IMR-90 (cell line): ENCODE results near the gene SLC29A3.

ENCODE experiments used
- CEBPB ChIP-seq: IDR thresholded peaks from 2 replicates; pipeline ENCODE4 v1.6.1; 2012; ENCODE audit warnings: low read depth, low read length, improper control_type of control experiment
- MAFK ChIP-seq: IDR thresholded peaks from 2 replicates; pipeline ENCODE4 v1.6.1; 2012; ENCODE audit warnings: low read depth, low read length, improper control_type of control experiment
- MXI1 ChIP-seq: IDR thresholded peaks from 2 replicates; pipeline ENCODE4 v1.6.1; 2012; ENCODE audit warnings: low read depth, mild to moderate bottlenecking, low read length, moderate library complexity, borderline replicate concordance
- NFE2L2 ChIP-seq: fragments of 150-350 bp; IDR thresholded peaks from 2 replicates; pipeline ENCODE4 v1.6.1; 2016; ENCODE audit warnings: low read depth, mild to moderate bottlenecking, low read length
- POLR2A ChIP-seq: IDR thresholded peaks from 2 replicates; pipeline ENCODE4 v1.6.1; 2012; ENCODE audit warnings: mild to moderate bottlenecking, low read depth, low read length
- RAD21 ChIP-seq: IDR thresholded peaks from 2 replicates; pipeline ENCODE4 v1.6.1; 2012; ENCODE audit warnings: low read length, improper control_type of control experiment
- RFX5 ChIP-seq: IDR thresholded peaks from 2 replicates; pipeline ENCODE4 v1.8.0; 2012; ENCODE audit warnings: low read depth, mild to moderate bottlenecking, low read length, moderate library complexity
- SMC3 ChIP-seq: fragments of 150-350 bp; IDR thresholded peaks from 2 replicates; pipeline ENCODE4 v1.6.1; 2016; ENCODE audit warnings: low read depth, mild to moderate bottlenecking, antibody characterized with exemption, low read length, moderate library complexity
- TF ChIP-seq, protein P1 (sequence below): conservative IDR thresholded peaks from 2 replicates; pipeline ENCODE4 v1.5.1; 2012; ENCODE audit warnings: mild to moderate bottlenecking, low read depth, low read length, improper control_type of control experiment
- TF ChIP-seq, protein P2 (sequence below): fragments of 150-350 bp; IDR thresholded peaks from 2 replicates; pipeline ENCODE4 v1.6.1; 2017; ENCODE audit warnings: mild to moderate bottlenecking, antibody characterized with exemption, low read length, low read depth

DNA sequence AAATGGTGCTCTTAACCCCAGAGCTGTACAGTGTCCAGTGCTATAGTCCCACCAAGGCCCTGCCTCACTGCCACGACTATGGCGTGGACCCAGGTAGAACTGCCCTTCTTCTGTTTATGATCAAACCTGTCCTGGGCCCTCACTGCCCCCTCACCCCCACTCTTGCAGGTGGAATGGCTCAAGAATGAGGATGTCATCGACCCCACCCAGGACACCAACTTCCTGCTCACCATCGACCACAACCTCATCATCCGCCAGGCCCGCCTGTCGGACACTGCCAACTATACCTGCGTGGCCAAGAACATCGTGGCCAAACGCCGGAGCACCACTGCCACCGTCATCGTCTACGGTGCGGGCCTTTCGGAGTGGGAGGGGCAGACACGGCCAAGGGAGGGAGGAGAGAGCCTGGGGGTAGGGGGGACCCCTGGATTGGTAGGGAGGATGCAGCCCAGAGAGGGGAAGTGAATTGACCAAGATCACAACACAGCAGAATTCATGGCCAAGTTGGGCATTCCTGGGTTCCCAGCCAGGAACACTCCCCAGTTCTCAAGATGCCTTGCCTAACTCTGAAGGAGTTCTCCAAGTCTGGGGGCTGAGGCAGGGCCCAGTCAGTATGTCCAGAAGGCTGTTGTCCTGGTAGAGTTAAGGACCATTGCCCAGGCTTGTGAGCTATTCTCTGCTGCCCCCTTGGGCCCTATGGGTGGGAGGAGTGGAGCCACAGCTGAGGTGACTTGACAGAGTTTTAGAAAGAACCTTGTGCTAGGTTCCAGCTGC, 32.4 kb upstream of the SLC29A3 start:
- TF ChIP-seq SMC3, result no peak
- TF ChIP-seq, protein P1, sequence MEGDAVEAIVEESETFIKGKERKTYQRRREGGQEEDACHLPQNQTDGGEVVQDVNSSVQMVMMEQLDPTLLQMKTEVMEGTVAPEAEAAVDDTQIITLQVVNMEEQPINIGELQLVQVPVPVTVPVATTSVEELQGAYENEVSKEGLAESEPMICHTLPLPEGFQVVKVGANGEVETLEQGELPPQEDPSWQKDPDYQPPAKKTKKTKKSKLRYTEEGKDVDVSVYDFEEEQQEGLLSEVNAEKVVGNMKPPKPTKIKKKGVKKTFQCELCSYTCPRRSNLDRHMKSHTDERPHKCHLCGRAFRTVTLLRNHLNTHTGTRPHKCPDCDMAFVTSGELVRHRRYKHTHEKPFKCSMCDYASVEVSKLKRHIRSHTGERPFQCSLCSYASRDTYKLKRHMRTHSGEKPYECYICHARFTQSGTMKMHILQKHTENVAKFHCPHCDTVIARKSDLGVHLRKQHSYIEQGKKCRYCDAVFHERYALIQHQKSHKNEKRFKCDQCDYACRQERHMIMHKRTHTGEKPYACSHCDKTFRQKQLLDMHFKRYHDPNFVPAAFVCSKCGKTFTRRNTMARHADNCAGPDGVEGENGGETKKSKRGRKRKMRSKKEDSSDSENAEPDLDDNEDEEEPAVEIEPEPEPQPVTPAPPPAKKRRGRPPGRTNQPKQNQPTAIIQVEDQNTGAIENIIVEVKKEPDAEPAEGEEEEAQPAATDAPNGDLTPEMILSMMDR, result no peak
- TF ChIP-seq, protein P2, sequence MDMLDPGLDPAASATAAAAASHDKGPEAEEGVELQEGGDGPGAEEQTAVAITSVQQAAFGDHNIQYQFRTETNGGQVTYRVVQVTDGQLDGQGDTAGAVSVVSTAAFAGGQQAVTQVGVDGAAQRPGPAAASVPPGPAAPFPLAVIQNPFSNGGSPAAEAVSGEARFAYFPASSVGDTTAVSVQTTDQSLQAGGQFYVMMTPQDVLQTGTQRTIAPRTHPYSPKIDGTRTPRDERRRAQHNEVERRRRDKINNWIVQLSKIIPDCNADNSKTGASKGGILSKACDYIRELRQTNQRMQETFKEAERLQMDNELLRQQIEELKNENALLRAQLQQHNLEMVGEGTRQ, result no peak
- TF ChIP-seq POLR2A, result no peak
- no peak for TF ChIP-seq NFE2L2
- no peak for TF ChIP-seq RFX5
- TF ChIP-seq MXI1, result no peak
- TF ChIP-seq RAD21, result no peak
- TF ChIP-seq CEBPB, result no peak
- no peak for TF ChIP-seq MAFK
